Astrocyte of the cerebellum (primary cell): Measurements from ENCODE around the gene ANKRD39.

Experiments used
- DNase-seq: peaks from one replicate; pipeline ENCODE4 v3.0.0-alpha.2; 2011; ENCODE audit warnings: low read depth
- H3K4me3 ChIP-seq: 2 replicates; pipeline ENCODE4 v1.5.1; 2011; ENCODE audit warnings: mild to moderate bottlenecking, low read depth, low read length, moderate library complexity
- CTCF ChIP-seq: IDR thresholded peaks from 2 replicates; pipeline ENCODE4 v1.5.1; 2012; ENCODE audit warnings: low read length, low read depth, moderate library complexity, mild to moderate bottlenecking; ENCODE audit errors: missing control alignments
- in situ Hi-C: cut with HindIII; loops from 2 replicates; pipeline ENCODE4 v1.10.0; 2017; ENCODE audit warnings: low sequenced_read_pairs

Gene ANKRD39

GRCh38 chr2:96828874-96829273, 28.9 kb downstream of the ANKRD39 start:
- TF ChIP-seq CTCF = no peak
- in situ Hi-C loops = no loop called here
- no peak overlapping the region for H3K4me3 ChIP-seq
- no peak for DNase-seq

GRCh38 chr2:96828436-96828835, 29.4 kb downstream of the ANKRD39 start:
- no peak for DNase-seq
- in situ Hi-C loops = no loop called here
- H3K4me3 ChIP-seq = no peak overlapping the region
- no peak for TF ChIP-seq CTCF

GRCh38 chr2:96826546-96827278, 31.1 kb downstream of the ANKRD39 start:
- in situ Hi-C loops = no loop called here
- TF ChIP-seq CTCF = no peak
- no peak overlapping the region for H3K4me3 ChIP-seq
- DNase-seq = no peak

GRCh38 chr2:96825057-96825456, 32.8 kb downstream of the ANKRD39 start:
- in situ Hi-C loops = no loop called here
- no peak overlapping the region for H3K4me3 ChIP-seq
- TF ChIP-seq CTCF = no peak

DNA sequence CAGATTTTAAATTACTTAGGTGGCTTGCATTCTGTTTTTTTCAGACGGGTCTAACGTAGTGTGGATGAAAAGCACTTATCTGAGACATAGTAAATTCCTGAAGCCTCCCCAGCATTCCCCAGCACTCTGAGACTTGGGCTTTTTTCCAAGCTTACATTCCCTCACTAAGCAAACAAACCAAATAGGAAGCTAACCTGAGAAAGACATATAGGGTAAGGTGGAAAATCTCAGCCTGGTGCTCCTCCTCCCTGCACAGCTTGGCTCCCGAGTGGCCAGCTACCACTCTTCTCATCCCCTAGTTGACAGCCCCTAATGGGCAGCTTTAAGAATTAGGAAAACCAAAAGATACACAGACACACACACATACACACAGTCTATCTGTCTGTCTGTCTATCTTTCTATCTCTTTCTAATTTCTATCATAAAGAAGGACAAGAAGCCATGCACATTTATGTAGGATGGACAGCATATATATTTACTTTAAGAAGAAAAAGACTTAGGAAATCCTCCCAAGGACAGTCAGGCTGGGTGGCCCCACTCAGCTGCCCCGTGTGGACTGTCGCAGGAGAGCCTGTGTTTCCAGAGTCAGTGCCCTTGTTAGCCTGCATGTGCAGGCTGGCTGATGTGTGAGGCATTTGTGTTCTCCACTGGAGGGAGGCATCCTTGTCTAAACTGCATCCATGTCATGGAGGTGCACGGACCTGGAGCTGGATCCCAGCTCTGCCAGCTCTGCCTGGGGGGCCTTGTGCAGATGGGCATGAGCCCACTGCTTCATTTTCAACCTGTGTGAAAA, 33.5 kb downstream of the ANKRD39 start:
- peak; percentile 57 for DNase-seq
- no peak for TF ChIP-seq CTCF
- in situ Hi-C loops = no loop called here
- H3K4me3 ChIP-seq = no peak overlapping the region

More at GRCh38 chr2:96825057-96825456, 32.8 kb downstream of the ANKRD39 start:
- DNase-seq = no peak

DNA sequence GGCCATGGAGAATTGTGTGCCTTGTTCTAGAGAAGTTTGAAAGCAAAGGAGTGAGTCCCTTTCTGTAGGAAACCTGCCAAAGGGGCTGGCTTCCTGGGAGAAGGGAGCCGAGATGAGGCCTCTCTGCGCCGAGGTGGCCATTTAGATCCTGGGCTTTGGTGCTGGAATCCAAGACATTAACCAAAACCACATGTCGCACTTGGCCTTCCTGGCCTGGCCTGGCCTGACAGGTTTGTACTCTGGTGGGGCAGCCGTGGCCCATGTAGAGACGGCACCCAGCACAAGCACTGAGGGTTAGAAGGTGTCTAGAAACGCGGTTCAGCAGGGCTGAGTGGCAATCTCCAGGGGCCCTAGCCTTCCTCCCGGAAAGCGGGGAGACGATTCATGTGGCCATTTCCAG, 34.6 kb downstream of the ANKRD39 start:
- DNase-seq = no peak
- in situ Hi-C loops = no loop called here
- H3K4me3 ChIP-seq = no peak overlapping the region
- no peak for TF ChIP-seq CTCF
